Liver (tissue), 3 donors: ENCODE results near the gene COQ8A.

Source experiments
- CTCF ChIP-seq: fragments of 150-350 bp; IDR thresholded peaks from 2 replicates; pipeline ENCODE4 v1.5.1; 2017; ENCODE audit warnings: improper control_type of control experiment, low read depth, low read length; ENCODE audit not compliant: missing input control
- EGR1 ChIP-seq, 2 donors: IDR thresholded peaks; 2 replicates each; pipeline ENCODE4 v1.6.1; 2016 to 2018; ENCODE audit warnings: antibody characterized with exemption in 2 of 2, low read depth in 2 of 2
- FOXA1 ChIP-seq: IDR thresholded peaks from 2 replicates; pipeline ENCODE4 v1.6.1; 2016; ENCODE audit warnings: antibody characterized with exemption
- HNF4G ChIP-seq: IDR thresholded peaks from 2 replicates; pipeline ENCODE4 v1.6.1; 2016; ENCODE audit warnings: antibody characterized with exemption
- RAD21 ChIP-seq, 2 donors: IDR thresholded peaks; 2 replicates each; pipeline ENCODE4 v1.6.1; 2016; ENCODE audit warnings: antibody characterized with exemption in 2 of 2, mild to moderate bottlenecking in 2 of 2
- RXRA ChIP-seq, 2 donors: IDR thresholded peaks; 2 replicates each; pipeline ENCODE4 v1.6.1; 2017 to 2018; ENCODE audit warnings: antibody characterized with exemption in 2 of 2, mild to moderate bottlenecking in 1 of 2
- TAF1 ChIP-seq: conservative IDR thresholded peaks from 2 replicates; pipeline ENCODE4 v1.6.1; 2016; ENCODE audit warnings: antibody characterized with exemption, mild to moderate bottlenecking
- YY1 ChIP-seq: IDR thresholded peaks from 2 replicates; pipeline ENCODE4 v1.6.1; 2016; ENCODE audit warnings: antibody characterized with exemption, mild to moderate bottlenecking
- TF ChIP-seq, protein P1 (sequence below): IDR thresholded peaks from 2 replicates; pipeline ENCODE4 v1.6.1; 2016; ENCODE audit warnings: antibody characterized with exemption
- TF ChIP-seq, protein P2 (sequence below): IDR thresholded peaks from 2 replicates; pipeline ENCODE4 v1.6.1; 2016; ENCODE audit warnings: antibody characterized with exemption
- TF ChIP-seq, protein P3 (sequence below): IDR thresholded peaks from 2 replicates; pipeline ENCODE4 v1.6.1; 2016; ENCODE audit warnings: antibody characterized with exemption
- TF ChIP-seq, protein P4 (sequence below): IDR thresholded peaks from 2 replicates; pipeline ENCODE4 v1.6.1; 2016; ENCODE audit warnings: antibody characterized with exemption, mild to moderate bottlenecking
- donor health status: healthy.
- donor health status: healthy.

DNA sequence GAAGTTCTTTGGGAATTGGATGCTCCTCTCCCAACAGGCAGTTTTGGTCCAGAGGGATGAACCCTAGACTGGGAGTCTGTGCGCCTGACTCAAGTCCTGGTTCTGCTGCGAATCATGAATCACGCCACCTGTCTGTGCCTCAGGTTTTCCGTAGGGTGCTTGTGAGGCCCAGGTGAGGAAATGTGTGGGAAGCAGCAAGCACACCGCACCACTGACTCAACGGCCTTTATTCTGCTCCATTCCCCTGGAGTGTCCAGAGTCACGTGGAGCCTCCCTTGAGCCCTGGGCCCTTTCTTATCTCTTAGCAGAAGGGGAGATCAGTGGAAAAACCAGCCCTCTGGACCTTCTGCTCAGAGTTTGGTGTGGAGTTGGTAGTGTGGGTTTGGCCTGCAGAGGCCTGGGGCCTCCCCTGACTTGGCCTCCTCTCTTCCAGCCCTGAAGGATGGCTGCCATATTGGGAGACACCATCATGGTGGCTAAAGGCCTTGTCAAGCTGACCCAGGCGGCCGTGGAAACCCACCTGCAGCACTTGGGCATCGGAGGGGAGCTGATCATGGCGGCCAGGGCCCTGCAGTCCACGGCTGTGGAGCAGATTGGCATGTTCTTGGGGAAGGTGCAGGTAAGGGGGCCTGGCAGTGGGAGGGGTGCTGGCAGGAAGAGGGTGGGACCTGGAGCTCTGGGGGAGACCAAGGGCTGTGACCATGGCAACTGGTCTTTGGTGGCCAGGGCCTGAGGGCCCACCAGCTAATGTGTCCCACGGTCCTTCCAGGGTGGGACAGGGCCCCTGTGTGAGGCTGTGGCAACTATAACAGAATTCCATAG lies 21.1 kb downstream of the COQ8A start:
- no peak for TF ChIP-seq RXRA (IDR thresholded peaks at IDR 0.05)
- no peak for TF ChIP-seq FOXA1
- TF ChIP-seq CTCF, result no peak
- TF ChIP-seq, protein P1, sequence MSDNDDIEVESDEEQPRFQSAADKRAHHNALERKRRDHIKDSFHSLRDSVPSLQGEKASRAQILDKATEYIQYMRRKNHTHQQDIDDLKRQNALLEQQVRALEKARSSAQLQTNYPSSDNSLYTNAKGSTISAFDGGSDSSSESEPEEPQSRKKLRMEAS, result no peak
- no peak for TF ChIP-seq RAD21 (IDR thresholded peaks at IDR 0.05)
- TF ChIP-seq TAF1, result no peak
- TF ChIP-seq, protein P2, sequence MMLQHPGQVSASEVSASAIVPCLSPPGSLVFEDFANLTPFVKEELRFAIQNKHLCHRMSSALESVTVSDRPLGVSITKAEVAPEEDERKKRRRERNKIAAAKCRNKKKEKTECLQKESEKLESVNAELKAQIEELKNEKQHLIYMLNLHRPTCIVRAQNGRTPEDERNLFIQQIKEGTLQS, result no peak
- no peak for TF ChIP-seq YY1
- TF ChIP-seq, protein P3, sequence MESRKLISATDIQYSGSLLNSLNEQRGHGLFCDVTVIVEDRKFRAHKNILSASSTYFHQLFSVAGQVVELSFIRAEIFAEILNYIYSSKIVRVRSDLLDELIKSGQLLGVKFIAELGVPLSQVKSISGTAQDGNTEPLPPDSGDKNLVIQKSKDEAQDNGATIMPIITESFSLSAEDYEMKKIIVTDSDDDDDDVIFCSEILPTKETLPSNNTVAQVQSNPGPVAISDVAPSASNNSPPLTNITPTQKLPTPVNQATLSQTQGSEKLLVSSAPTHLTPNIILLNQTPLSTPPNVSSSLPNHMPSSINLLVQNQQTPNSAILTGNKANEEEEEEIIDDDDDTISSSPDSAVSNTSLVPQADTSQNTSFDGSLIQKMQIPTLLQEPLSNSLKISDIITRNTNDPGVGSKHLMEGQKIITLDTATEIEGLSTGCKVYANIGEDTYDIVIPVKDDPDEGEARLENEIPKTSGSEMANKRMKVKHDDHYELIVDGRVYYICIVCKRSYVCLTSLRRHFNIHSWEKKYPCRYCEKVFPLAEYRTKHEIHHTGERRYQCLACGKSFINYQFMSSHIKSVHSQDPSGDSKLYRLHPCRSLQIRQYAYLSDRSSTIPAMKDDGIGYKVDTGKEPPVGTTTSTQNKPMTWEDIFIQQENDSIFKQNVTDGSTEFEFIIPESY, result no peak
- TF ChIP-seq, protein P4, sequence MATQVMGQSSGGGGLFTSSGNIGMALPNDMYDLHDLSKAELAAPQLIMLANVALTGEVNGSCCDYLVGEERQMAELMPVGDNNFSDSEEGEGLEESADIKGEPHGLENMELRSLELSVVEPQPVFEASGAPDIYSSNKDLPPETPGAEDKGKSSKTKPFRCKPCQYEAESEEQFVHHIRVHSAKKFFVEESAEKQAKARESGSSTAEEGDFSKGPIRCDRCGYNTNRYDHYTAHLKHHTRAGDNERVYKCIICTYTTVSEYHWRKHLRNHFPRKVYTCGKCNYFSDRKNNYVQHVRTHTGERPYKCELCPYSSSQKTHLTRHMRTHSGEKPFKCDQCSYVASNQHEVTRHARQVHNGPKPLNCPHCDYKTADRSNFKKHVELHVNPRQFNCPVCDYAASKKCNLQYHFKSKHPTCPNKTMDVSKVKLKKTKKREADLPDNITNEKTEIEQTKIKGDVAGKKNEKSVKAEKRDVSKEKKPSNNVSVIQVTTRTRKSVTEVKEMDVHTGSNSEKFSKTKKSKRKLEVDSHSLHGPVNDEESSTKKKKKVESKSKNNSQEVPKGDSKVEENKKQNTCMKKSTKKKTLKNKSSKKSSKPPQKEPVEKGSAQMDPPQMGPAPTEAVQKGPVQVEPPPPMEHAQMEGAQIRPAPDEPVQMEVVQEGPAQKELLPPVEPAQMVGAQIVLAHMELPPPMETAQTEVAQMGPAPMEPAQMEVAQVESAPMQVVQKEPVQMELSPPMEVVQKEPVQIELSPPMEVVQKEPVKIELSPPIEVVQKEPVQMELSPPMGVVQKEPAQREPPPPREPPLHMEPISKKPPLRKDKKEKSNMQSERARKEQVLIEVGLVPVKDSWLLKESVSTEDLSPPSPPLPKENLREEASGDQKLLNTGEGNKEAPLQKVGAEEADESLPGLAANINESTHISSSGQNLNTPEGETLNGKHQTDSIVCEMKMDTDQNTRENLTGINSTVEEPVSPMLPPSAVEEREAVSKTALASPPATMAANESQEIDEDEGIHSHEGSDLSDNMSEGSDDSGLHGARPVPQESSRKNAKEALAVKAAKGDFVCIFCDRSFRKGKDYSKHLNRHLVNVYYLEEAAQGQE, result no peak
- no peak for TF ChIP-seq HNF4G
- no peak for TF ChIP-seq EGR1 (IDR thresholded peaks at IDR 0.05; ENCODE audit: low read depth in 2 of 2)
